GM12864 (cell line): ENCODE data around the gene NCKAP5.

Experiments used
- DNase-seq: peaks from one replicate; pipeline ENCODE4 v3.0.0-alpha.2; 2011; ENCODE audit warnings: low read depth
- H3K4me3 ChIP-seq: 2 replicates; pipeline ENCODE4 v1.5.1; 2011; ENCODE audit warnings: mild to moderate bottlenecking, low read depth, low read length, control low read depth
- TF ChIP-seq, protein P1 (sequence below): IDR thresholded peaks from 2 replicates; pipeline ENCODE4 v1.5.1; 2011; ENCODE audit warnings: low read depth, mild to moderate bottlenecking, moderate library complexity, low read length, control low read depth, inconsistent platforms; ENCODE audit errors: missing control alignments

The NCKAP5 gene

GRCh38 chr2:133496501-133497269 lies 71.6 kb downstream of the NCKAP5 start:
- DNase-seq = no peak
- TF ChIP-seq, protein P1, sequence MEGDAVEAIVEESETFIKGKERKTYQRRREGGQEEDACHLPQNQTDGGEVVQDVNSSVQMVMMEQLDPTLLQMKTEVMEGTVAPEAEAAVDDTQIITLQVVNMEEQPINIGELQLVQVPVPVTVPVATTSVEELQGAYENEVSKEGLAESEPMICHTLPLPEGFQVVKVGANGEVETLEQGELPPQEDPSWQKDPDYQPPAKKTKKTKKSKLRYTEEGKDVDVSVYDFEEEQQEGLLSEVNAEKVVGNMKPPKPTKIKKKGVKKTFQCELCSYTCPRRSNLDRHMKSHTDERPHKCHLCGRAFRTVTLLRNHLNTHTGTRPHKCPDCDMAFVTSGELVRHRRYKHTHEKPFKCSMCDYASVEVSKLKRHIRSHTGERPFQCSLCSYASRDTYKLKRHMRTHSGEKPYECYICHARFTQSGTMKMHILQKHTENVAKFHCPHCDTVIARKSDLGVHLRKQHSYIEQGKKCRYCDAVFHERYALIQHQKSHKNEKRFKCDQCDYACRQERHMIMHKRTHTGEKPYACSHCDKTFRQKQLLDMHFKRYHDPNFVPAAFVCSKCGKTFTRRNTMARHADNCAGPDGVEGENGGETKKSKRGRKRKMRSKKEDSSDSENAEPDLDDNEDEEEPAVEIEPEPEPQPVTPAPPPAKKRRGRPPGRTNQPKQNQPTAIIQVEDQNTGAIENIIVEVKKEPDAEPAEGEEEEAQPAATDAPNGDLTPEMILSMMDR = no peak
- no peak overlapping the region for H3K4me3 ChIP-seq

DNA sequence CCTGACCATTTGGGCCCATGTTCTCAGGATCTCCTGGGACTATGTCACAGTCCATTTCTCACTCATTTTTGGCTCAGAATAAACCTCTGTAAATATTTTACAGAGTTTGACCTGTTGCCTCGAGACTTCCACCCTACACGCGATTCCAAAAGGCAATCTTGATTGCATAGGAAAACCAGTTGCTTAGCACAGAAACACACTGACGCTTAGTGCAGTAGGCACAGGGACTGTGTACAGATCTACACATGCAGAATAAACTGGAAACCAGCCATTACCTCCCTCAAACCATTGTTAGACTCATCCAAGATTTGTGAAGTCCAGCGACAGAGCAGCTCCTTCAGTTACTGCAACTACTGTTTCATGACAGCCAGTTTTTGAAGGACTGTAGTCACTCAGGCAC lies 73.0 kb downstream of the NCKAP5 start:
- H3K4me3 ChIP-seq = no peak overlapping the region
- TF ChIP-seq, protein P1 = no peak
- no peak for DNase-seq

DNA sequence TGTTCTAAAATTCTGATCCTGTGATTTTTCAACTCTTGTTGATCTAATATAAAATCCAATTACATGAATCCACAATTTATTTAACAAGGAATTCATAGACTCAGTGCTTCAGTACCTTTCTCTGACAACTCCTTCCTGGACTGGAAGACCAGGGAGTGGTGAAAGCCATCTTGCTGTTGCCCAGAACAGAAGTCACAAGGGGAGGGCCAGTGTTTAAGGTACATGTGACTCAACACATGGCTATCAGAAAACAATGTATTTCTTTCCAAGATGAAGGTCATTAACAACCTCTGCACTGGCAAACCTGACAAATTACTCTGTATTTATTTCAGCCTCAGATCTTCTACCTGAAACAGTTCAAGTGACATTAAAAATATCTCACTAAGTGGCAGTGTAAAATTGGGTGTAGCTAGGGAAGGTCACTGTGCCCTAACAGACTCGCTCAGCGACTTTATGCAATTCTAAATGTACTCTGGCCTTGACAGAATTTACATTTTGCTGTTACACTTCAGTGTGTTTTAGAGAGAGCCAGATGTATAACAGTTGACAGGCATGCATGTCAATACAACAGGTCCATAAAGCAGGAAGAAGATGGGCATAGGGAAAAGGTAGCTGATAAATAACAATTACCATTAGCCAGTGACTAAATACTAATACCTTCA lies 75.4 kb downstream of the NCKAP5 start:
- no peak for DNase-seq
- TF ChIP-seq, protein P1 = no peak
- H3K4me3 ChIP-seq = no peak overlapping the region

DNA sequence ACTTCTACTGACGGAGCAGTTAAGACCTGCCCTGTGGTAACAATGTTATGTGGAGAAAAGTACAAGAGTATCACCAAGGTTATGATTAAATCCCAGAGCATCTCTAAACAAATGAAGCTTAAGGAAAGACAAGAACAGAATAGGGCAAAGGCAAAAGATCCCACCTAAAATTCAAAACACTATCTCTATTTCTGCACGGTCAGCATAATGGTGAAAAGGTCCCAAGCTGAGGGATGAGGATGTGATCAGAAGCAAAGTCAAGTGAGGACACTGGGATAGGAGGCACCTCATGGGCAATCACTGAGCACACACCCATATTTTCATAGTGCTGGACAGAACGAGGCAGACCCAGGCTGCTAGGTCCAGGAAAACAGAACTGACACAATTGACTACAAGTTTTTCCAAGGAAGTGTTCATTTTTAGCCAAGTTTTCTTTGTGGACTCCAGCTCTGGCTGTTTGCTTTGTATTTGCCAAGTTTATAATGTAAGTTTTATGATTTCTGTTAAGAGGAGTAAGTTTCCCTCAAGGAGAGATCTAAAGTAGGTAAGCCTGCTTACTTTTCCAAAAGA lies 77.8 kb downstream of the NCKAP5 start:
- TF ChIP-seq, protein P1 = no peak
- no peak for DNase-seq
- no peak overlapping the region for H3K4me3 ChIP-seq

GRCh38 chr2:133489641-133490410 lies 78.4 kb downstream of the NCKAP5 start:
- TF ChIP-seq, protein P1 = no peak
- H3K4me3 ChIP-seq = no peak overlapping the region
- no peak for DNase-seq

DNA sequence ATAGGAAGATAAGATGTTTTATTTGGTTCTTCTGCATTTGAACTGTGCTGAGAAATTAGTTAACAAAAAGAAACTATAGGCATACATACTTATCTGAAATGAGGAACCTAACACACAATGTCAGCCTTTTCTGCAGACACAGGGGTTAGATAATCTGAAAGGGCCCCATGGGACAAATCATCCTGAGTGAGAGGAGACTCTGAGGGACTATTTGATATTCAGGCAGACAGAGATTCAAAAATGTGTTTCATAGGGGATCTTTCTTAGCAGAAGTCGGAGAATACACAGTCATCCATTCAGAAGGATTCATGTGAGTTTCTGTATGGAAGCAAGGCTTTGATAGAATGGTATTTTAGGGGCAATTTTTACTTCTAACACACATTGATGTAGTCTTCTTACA lies 79.1 kb downstream of the NCKAP5 start:
- TF ChIP-seq, protein P1 = no peak
- DNase-seq = no peak
- no peak overlapping the region for H3K4me3 ChIP-seq
